Mononuclear cell (primary cell): Measurements from ENCODE around the gene DAP3. TPM values are rescaled to one million over a fixed set of nuclear protein-coding genes. Genes with fewer than 3 reads are reported as not detected.
"Not testable (repeated sequence)": the region's sequence is repeated elsewhere in the genome, so short reads cannot be mapped to it uniquely, and the experiment has no call there.

Source experiments
- H3K27me3 ChIP-seq: 2 replicates; pipeline ENCODE4 v1.6.0; 2011; ENCODE audit warnings: low read length, control low read depth; ENCODE audit not compliant: insufficient read depth
- H3K4me1 ChIP-seq: 2 replicates; pipeline ENCODE4 v1.5.1; 2011; ENCODE audit warnings: mild to moderate bottlenecking, low read length, control low read depth; ENCODE audit not compliant: insufficient read depth
- H3K4me3 ChIP-seq: 2 replicates; pipeline ENCODE4 v1.5.1; 2011; ENCODE audit warnings: mild to moderate bottlenecking, low read length, moderate library complexity
- H3K9me3 ChIP-seq: 2 replicates; pipeline ENCODE4 v1.5.1; 2011; ENCODE audit warnings: low read depth, mild to moderate bottlenecking, control low read depth, low read length
- total RNA-seq: library from RNA; depleted of rRNA; stranded (reverse); fragments of >200 nt; gene quantifications from one replicate; pipeline ENCODE4 v1.2.3, GENCODE V29; 2012

The DAP3 gene
- 111 TPM for total RNA-seq

DNA sequence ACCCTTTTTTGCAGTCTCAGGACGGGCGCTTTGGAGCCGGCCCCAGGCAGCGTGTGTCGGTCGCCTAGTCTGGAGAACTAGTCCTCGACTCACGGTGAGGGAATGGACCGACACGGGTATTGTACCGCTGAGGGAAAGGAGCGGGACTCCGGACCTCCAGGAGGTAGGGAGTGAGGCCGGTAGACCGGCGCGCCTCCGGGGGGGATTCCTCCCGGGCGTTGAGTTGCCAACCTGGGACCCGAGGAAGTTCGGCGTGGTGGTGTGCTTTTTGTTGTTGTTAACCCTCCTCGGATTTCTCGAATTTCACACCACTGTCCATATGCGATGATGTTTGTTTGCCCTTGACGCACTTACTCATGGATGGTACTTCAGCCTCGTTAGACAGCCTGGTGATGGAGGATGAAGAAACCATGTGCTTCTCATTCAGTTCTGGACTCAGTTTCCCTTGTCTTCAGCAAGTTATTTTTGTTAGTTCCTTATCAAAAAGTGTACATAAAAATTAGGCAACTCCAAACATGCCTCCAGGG lies at the start of gene DAP3:
TSS of gene DAP3 (plus strand) at position 11 of the 527 bp plus-strand sequence. CDS start 20,689 bp downstream, outside the sequence.
- not testable (repeated sequence) for H3K27me3 ChIP-seq, H3K9me3 ChIP-seq
- Histone ChIP-seq H3K4me3 (peak within 1 kb of the TSS; percentile 96), H3K4me1 (peaks cover 25% of the 10 kb centered on the region)

- no peaks in the 10 kb centered on the region for H3K27me3 ChIP-seq
Observed at GRCh38 chr1:155640367-155640766, 48.5 kb upstream of the DAP3 start.

GRCh38 chr1:155642559-155643180 lies 46.2 kb upstream of the DAP3 start:
- H3K4me3 ChIP-seq, H3K9me3 ChIP-seq, H3K27me3 ChIP-seq: not testable (repeated sequence)
- H3K4me1 ChIP-seq = peaks cover 22% of the 10 kb centered on the region

More at GRCh38 chr1:155640367-155640766, 48.5 kb upstream of the DAP3 start:
- H3K9me3 ChIP-seq = no peaks in the 10 kb centered on the region
- peaks cover 28% of the 10 kb centered on the region for H3K4me1 ChIP-seq
- no peak overlapping the region for H3K4me3 ChIP-seq

GRCh38 chr1:155643230-155643629 lies 45.7 kb upstream of the DAP3 start:
- H3K9me3 ChIP-seq = no peaks in the 10 kb centered on the region
- H3K4me1 ChIP-seq = peaks cover 20% of the 10 kb centered on the region
- H3K4me3 ChIP-seq = no peak overlapping the region
- H3K27me3 ChIP-seq = no peaks in the 10 kb centered on the region

- no peaks in the 10 kb centered on the region for H3K27me3 ChIP-seq
Observed at GRCh38 chr1:155645034-155645598, 43.8 kb upstream of the DAP3 start.

GRCh38 chr1:155645648-155646047 lies 43.2 kb upstream of the DAP3 start:
- Histone ChIP-seq H3K4me1 (peaks cover 39% of the 10 kb centered on the region), H3K4me3 (no peak overlapping the region), H3K9me3 (no peaks in the 10 kb centered on the region), H3K27me3 (no peaks in the 10 kb centered on the region)

More at GRCh38 chr1:155645034-155645598, 43.8 kb upstream of the DAP3 start:
- no peaks in the 10 kb centered on the region for H3K9me3 ChIP-seq
- peaks cover 37% of the 10 kb centered on the region for H3K4me1 ChIP-seq
- no peak overlapping the region for H3K4me3 ChIP-seq

DNA sequence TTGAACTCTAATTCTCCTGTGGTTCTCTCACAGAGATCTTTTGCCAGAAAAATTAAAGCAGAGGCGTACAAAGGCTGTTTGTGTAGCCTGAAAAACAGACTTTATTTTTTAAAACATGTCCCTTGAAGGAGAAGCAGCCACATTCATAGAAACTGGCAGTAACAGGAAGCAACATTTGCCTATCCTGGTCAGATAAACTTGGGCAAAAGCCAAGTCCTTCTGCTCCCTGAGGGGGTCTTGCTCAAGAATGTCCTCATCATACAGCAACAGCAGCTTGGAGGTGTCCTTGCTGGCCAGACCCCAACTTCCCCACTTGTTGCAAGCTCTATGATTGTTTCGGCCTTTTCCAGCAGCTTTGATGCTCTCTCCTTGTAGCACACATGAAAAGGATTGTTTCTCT lies 42.6 kb upstream of the DAP3 start:
- Histone ChIP-seq H3K4me3 (no peak overlapping the region), H3K27me3 (no peaks in the 10 kb centered on the region), H3K9me3 (no peaks in the 10 kb centered on the region), H3K4me1 (peaks cover 39% of the 10 kb centered on the region)

DNA sequence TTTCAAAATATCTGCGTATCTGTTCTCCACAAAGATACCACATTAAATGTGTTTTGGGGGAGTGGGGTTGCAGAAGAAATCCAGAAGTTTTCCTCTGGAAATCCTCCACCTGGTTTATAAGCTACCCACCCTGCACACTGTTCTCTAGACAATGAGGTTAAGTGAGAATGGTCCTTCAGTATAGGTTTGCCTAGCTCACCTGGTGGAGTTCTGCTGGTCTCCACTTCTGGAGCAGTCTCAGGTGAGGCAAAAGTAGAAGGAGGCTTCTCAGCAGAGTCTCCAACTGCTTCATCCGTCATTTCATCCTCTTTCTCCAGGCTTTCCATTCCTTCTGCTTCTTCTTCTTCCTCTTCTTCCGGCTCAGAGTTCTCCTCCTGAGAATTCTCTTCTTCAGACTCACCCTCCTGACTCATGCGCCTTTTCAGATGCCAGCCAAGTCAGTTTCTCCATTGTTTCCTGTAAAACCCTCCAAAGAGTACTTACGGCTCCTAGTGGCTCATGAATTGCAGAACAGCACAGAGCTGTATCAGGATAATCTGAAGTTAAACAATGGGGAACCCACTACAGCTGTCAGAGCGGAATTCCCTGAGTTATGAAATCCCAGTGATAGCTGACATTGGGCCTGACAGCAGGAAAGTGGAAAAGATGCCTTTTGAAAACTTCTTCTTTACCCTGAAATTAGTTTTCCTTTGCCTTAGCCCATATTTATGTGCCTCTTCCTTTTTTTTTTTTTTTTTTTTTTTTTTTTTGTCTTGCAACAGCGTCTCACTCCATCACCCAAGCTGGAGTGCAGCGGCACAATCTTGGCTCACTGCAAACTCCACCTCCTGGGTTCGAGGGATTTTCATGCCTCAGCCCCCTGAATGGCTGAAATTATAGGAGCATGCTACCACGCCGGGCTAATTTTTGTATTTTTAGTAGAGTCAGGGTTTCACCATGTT lies 40.4 kb upstream of the DAP3 start:
- H3K4me3 ChIP-seq = no peak overlapping the region

DNA sequence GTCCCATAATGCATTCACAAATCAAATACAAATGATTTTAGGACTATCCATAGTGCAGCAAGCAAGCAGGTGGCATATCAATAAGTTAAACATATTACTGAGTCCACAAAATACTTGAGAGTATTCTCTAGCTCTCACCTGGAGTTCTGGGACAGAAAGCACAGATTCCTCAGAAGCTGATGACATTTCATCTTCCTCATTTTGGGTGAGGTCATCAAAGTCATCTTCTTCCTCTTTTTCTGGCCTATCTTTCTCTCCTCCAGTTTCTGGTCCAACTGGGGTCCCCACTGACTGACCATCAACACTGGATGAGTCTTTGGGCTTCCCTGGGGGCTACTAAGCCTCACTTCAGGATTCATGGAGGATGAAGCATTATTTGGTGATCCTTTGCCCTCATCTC lies 39.2 kb upstream of the DAP3 start:
- Histone ChIP-seq H3K27me3 (no peaks in the 10 kb centered on the region), H3K4me1 (peaks cover 39% of the 10 kb centered on the region), H3K9me3 (no peaks in the 10 kb centered on the region), H3K4me3 (no peak overlapping the region)

More for the DNA sequence above, 40.4 kb upstream of the DAP3 start:
- Histone ChIP-seq H3K9me3 (no peaks in the 10 kb centered on the region), H3K27me3 (no peaks in the 10 kb centered on the region), H3K4me1 (peaks cover 39% of the 10 kb centered on the region)

DNA sequence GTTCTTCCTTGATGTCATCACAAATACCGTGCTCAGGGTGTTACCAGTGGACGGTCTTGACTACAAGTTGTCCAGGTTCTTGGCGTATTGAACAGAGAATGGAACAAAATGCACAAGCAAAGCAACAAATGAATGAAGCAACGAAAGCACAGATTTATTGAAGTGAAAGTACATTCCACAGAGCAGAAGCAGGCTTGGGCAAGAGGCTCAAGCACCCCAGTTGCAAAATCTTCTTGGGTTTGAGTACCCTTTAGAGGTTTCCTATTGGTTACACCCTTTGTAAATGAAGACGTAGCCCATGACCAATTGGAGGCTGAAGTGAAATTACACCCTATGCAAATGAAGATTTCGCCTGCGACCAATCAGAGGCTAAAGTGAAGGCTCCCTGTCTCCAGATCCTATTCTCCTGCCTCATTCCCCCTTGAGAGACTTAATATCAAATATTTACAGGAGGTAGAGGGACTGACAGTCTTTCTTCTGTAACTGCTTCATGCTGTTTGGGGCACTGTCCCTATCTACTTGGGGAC lies 38.6 kb upstream of the DAP3 start:
- peaks cover 35% of the 10 kb centered on the region for H3K4me1 ChIP-seq
- H3K4me3 ChIP-seq = no peak overlapping the region
- no peaks in the 10 kb centered on the region for H3K27me3 ChIP-seq
- no peaks in the 10 kb centered on the region for H3K9me3 ChIP-seq

GRCh38 chr1:155651861-155652661 lies 36.8 kb upstream of the DAP3 start:
- H3K4me1 ChIP-seq = peaks cover 23% of the 10 kb centered on the region
- H3K27me3 ChIP-seq = no peaks in the 10 kb centered on the region
- H3K4me3 ChIP-seq = no peak overlapping the region
- H3K9me3 ChIP-seq = no peaks in the 10 kb centered on the region

DNA sequence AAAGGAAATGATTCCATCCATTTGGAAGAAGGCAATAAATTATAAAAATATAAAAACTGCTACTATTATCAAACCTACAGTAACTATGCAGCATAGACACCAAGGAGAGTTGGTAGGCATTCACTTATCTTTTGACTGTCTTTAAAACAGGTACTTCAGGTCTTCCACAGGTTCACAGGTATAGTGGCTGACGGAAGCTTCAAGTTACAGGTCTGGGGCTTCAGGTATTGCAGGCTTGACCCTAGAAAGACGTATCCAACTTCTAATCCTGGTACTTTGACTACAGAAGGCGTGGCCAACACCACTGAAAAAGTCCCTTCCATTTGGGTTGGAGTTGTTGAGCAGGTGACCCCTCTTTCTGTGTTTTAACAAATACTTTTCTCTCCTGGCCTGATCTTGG lies 35.9 kb upstream of the DAP3 start:
- no peaks in the 10 kb centered on the region for H3K27me3 ChIP-seq
- no peaks in the 10 kb centered on the region for H3K9me3 ChIP-seq
- H3K4me1 ChIP-seq = peaks cover 22% of the 10 kb centered on the region
- H3K4me3 ChIP-seq = no peak overlapping the region

GRCh38 chr1:155657463-155657862 lies 31.4 kb upstream of the DAP3 start:
- Histone ChIP-seq H3K4me1 (no peaks in the 10 kb centered on the region), H3K4me3 (no peak overlapping the region), H3K9me3 (no peaks in the 10 kb centered on the region), H3K27me3 (no peaks in the 10 kb centered on the region)

DNA sequence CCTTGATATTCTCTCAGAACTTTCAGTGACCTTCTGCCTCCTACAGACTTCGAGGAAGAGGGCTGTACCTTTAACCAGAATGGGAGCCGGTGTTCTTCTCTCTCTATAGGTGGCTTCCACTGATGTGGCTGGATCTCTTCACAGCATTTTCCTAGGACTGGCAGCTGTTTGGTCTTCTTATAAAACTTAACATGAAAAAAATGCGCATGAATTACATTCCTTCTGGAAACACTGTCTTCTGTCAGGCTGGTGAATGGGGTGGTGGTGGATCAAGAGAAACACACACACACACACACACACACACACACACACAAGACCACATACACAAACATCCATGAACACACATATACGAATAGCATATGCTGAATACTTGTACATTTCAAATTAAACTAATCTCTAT lies 27.7 kb upstream of the DAP3 start:
- H3K9me3 ChIP-seq, H3K27me3 ChIP-seq, H3K4me3 ChIP-seq, H3K4me1 ChIP-seq: not testable (repeated sequence)
